Liver (tissue), 3 donors: ENCODE measurements around the gene LHX3.
"Not testable (repeated sequence)": the region's sequence is repeated elsewhere in the genome, so short reads cannot be mapped to it uniquely, and the experiment has no call there.

Experiments used
- ATF3 ChIP-seq: IDR thresholded peaks from 2 replicates; pipeline ENCODE4 v1.6.1; 2016; ENCODE audit warnings: antibody characterized with exemption
- CTCF ChIP-seq: fragments of 150-350 bp; IDR thresholded peaks from 2 replicates; pipeline ENCODE4 v1.5.1; 2017; ENCODE audit warnings: improper control_type of control experiment, low read depth, low read length; ENCODE audit not compliant: missing input control
- GABPA ChIP-seq, 2 donors: IDR thresholded peaks in 1 of 2; conservative IDR thresholded peaks in 1 of 2; 2 replicates each; pipeline ENCODE4 v1.6.1; 2016; ENCODE audit warnings: antibody characterized with exemption in 2 of 2, mild to moderate bottlenecking in 1 of 2, moderate library complexity in 1 of 2
- HNF4A ChIP-seq, 2 donors: conservative IDR thresholded peaks; 2 replicates each; pipeline ENCODE4 v1.6.1; 2016; ENCODE audit warnings: antibody characterized with exemption in 2 of 2, mild to moderate bottlenecking in 2 of 2
- JUND ChIP-seq, 2 donors: IDR thresholded peaks; 2 replicates each; pipeline ENCODE4 v1.6.1; 2016; ENCODE audit warnings: antibody characterized with exemption in 2 of 2
- MAX ChIP-seq: IDR thresholded peaks from 2 replicates; pipeline ENCODE4 v1.6.1; 2016; ENCODE audit warnings: antibody characterized with exemption
- RAD21 ChIP-seq, 2 donors: IDR thresholded peaks; 2 replicates each; pipeline ENCODE4 v1.6.1; 2016; ENCODE audit warnings: antibody characterized with exemption in 2 of 2, mild to moderate bottlenecking in 2 of 2
- SP1 ChIP-seq: IDR thresholded peaks from 2 replicates; pipeline ENCODE4 v1.6.1; 2018; ENCODE audit warnings: antibody characterized with exemption, mild to moderate bottlenecking
- TF ChIP-seq, protein P1 (sequence below): IDR thresholded peaks from 2 replicates; pipeline ENCODE4 v1.6.1; 2016; ENCODE audit warnings: antibody characterized with exemption, mild to moderate bottlenecking
- donor health status: healthy.
- donor health status: healthy.

DNA sequence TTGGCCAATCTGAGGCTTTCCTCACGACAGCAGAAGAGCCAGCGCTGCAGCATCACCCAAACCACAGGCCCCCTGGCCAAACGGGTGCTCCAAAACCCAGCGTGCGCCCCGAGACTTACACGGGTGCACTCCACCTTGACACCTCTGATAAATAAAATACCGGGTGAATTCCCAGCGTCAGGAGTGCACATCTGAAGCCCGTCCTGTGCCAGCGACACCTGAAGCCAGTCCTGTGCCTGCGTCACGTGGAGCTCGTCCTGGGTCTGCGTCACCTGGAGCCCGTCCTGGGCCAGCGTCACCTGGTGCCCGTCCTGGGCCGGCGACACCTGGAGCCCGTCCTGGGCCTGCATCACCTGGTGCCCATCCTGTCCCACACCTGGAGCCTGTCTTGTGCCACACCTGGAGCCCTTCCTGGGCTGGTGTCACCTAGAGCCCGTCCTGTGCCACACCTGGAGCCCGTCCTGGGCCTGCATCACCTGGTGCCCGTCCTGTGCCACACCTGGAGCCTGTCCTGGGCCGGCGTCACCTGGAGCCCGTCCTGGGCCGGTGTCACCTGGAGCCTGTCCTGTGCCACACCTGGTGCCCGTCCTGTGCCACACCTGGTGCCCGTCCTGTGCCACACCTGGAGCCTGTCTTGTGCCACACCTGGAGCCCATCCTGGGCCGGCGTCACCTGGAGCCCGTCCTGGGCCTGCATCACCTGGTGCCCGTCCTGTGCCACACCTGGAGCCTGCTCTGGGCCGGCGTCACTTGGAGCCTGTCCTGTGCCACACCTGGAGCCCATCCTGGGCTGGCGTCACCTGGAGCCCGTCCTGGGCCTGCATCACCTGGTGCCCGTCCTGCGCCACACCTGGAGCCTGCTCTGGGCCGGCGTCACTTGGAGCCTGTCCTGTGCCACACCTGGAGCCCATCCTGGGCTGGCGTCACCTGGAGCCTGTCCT lies 31.8 kb upstream of the LHX3 start:
- TF ChIP-seq ATF3; CTCF; RAD21 (IDR thresholded peaks at IDR 0.05); MAX; HNF4A (conservative IDR thresholded peaks at IDR 0.05); JUND (IDR thresholded peaks at IDR 0.05); SP1; GABPA (IDR thresholded peaks at IDR 0.05 in 1 of 2, conservative IDR thresholded peaks at IDR 0.05 in 1 of 2): not testable (repeated sequence)
- TF ChIP-seq, protein P1, sequence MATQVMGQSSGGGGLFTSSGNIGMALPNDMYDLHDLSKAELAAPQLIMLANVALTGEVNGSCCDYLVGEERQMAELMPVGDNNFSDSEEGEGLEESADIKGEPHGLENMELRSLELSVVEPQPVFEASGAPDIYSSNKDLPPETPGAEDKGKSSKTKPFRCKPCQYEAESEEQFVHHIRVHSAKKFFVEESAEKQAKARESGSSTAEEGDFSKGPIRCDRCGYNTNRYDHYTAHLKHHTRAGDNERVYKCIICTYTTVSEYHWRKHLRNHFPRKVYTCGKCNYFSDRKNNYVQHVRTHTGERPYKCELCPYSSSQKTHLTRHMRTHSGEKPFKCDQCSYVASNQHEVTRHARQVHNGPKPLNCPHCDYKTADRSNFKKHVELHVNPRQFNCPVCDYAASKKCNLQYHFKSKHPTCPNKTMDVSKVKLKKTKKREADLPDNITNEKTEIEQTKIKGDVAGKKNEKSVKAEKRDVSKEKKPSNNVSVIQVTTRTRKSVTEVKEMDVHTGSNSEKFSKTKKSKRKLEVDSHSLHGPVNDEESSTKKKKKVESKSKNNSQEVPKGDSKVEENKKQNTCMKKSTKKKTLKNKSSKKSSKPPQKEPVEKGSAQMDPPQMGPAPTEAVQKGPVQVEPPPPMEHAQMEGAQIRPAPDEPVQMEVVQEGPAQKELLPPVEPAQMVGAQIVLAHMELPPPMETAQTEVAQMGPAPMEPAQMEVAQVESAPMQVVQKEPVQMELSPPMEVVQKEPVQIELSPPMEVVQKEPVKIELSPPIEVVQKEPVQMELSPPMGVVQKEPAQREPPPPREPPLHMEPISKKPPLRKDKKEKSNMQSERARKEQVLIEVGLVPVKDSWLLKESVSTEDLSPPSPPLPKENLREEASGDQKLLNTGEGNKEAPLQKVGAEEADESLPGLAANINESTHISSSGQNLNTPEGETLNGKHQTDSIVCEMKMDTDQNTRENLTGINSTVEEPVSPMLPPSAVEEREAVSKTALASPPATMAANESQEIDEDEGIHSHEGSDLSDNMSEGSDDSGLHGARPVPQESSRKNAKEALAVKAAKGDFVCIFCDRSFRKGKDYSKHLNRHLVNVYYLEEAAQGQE = not testable (repeated sequence)
